HL-60 (cell line): ENCODE results near the gene LAMTOR5.

ENCODE experiments used
- GABPA ChIP-seq: IDR thresholded peaks from 2 replicates; pipeline ENCODE4 v1.6.1; 2012; ENCODE audit warnings: low read depth
- SPI1 ChIP-seq: IDR thresholded peaks from 2 replicates; pipeline ENCODE4 v1.6.1; 2012; ENCODE audit warnings: low read depth, mild to moderate bottlenecking, borderline replicate concordance
- TF ChIP-seq, protein P1 (sequence below): IDR thresholded peaks from one replicate; pipeline ENCODE4 v1.5.1; 2011; ENCODE audit warnings: low read length, control low read depth, inconsistent platforms; ENCODE audit not compliant: insufficient read depth

DNA sequence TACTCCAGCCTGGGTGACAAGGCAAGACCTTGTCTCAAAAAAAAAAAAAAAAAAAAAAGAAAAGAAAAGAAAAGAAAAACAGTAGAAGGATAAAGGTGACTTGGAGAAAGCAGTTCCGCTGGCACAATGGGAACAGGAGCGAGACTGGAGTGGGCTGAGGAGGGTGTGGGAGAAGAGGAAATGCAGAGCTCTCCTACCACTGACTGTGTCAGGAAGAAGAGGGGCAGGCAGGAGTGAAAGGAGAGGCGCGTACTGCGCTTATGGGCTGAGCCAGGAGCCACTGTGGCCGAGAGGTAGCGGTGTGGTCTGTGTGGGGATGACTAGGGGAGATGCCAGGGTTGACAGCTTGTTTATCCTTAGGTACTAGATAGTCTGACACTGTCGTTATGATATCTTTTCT is 37.1 kb upstream of the LAMTOR5 start:
- TF ChIP-seq SPI1, result no peak
- TF ChIP-seq, protein P1, sequence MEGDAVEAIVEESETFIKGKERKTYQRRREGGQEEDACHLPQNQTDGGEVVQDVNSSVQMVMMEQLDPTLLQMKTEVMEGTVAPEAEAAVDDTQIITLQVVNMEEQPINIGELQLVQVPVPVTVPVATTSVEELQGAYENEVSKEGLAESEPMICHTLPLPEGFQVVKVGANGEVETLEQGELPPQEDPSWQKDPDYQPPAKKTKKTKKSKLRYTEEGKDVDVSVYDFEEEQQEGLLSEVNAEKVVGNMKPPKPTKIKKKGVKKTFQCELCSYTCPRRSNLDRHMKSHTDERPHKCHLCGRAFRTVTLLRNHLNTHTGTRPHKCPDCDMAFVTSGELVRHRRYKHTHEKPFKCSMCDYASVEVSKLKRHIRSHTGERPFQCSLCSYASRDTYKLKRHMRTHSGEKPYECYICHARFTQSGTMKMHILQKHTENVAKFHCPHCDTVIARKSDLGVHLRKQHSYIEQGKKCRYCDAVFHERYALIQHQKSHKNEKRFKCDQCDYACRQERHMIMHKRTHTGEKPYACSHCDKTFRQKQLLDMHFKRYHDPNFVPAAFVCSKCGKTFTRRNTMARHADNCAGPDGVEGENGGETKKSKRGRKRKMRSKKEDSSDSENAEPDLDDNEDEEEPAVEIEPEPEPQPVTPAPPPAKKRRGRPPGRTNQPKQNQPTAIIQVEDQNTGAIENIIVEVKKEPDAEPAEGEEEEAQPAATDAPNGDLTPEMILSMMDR, result no peak
- no peak for TF ChIP-seq GABPA
